ENCODE measurements around the gene GBE1.

The GBE1 gene

DNA sequence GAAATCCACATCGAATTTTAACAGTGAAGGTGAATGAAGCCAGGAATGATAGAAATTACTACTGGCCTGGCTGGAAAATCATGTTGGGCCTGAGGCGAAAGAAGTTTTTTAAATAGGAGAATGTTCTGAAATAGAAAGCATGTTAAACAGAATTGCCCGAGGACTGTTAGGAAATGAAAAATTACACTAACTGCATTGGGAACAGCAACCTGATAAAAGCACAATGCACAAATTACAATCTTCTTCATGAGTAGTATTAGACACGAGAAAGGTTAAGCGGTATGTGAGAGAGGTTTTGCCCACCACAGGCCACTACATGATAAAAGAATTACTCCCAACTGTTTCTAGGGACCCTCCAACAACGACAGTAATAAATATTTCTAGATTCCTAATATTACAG, 18.9 kb downstream of the GBE1 start:
- Mint-ChIP-seq H3K9me3 (no peaks in the 10 kb centered on the region), H3K36me3 (ENCODE audit: low read depth) (peaks cover 8% of the 10 kb centered on the region), H3K27me3 (ENCODE audit: low read depth) (no peaks in the 10 kb centered on the region), H3K27ac (no peak overlapping the region), H3K4me1 (ENCODE audit: low read depth) (peaks cover 3% of the 10 kb centered on the region), H3K4me3 (no peak overlapping the region)
- no peak for DNase-seq (ENCODE audit: low spot score)

DNA sequence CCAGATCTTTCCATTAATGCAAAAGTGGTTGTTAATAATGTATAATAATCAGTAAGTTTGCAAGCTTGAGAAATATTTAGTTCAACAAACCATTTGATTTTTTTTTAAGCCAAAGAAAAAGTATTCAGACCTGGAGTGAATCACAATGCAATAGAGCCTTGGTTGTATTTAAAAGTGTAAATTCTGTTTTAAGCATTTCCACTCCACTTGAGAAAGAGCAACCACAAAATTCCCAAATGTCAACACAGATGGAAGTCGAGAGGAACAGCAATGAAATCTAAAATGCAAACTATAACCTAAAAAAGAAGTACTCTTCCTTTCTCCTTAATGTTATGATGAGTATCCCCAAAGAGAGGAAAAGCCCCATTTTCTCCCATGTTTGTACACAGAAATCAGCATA, 20.2 kb downstream of the GBE1 start:
- Mint-ChIP-seq H3K9me3 (no peaks in the 10 kb centered on the region), H3K27ac (no peak overlapping the region), H3K27me3 (ENCODE audit: low read depth) (no peaks in the 10 kb centered on the region), H3K4me1 (ENCODE audit: low read depth) (peaks cover 3% of the 10 kb centered on the region), H3K4me3 (no peak overlapping the region), H3K36me3 (ENCODE audit: low read depth) (peaks cover 4% of the 10 kb centered on the region)
- no peak for DNase-seq (ENCODE audit: low spot score)

DNA sequence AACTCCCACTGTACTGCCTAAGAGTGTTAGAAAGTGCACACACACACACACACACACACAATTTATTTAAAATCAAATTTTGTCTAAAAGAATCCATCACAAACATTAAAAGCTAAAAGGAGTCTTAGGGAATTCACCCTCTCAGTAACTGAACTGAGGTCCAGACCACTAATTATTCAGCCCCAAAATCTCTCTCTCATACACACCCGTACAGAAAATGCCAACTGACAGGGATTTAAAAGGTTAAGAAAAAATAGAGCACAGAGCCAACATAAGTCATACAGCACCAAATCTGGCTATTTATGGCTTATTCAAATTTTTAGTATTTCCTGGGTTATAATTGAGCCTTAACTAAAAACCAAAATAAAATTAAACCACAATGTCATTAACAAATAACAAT, 20.7 kb downstream of the GBE1 start:
- Mint-ChIP-seq H3K27ac (no peak overlapping the region), H3K36me3 (ENCODE audit: low read depth) (peaks cover 4% of the 10 kb centered on the region), H3K9me3 (no peaks in the 10 kb centered on the region), H3K4me3 (no peak overlapping the region), H3K27me3 (ENCODE audit: low read depth) (no peaks in the 10 kb centered on the region), H3K4me1 (ENCODE audit: low read depth) (peaks cover 3% of the 10 kb centered on the region)
- no peak for DNase-seq (ENCODE audit: low spot score)

DNA sequence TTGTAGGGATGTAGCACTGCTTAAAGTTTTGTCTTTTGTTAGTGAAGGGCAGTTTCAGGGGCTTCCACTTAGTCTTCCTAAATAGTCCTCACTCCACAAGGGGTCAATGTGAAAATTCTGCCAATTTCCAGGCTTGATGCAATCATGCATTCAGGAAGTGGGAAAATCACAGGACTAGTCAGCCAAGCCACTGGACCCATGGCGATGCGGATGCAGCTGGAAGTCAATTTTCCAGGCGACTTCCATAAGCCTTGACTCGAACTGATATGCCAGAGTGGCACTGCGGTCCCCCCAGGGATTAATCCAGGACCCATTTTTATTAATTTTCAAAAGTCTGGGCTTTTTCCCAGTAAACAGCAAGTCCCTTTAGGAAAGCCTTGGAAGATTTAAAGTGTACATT, 26.1 kb downstream of the GBE1 start:
- Mint-ChIP-seq H3K4me3 (no peak overlapping the region), H3K4me1 (ENCODE audit: low read depth) (peaks cover 11% of the 10 kb centered on the region), H3K36me3 (ENCODE audit: low read depth) (peaks cover 3% of the 10 kb centered on the region), H3K9me3 (no peaks in the 10 kb centered on the region), H3K27ac (no peak overlapping the region), H3K27me3 (ENCODE audit: low read depth) (no peaks in the 10 kb centered on the region)
- no peak for DNase-seq (ENCODE audit: low spot score)

DNA sequence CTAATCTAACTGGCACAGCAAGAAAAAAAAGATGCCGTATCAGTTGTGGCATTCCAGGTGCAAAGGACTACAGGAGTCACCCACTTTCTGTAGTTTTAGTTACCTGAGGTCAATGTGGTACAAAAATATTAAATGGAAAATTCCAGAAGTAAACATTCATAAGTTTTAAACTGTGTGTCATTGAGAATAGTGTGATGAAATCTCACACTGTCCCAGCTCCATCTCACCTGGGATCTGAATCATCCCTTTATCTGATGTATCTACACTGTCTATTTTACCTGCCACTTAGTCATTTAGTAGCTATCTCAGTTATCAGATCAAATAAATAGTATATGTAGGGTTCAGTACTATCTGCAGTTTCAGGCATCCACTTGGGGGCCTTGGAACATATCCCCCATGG, 26.7 kb downstream of the GBE1 start:
- peaks cover 3% of the 10 kb centered on the region for H3K36me3 Mint-ChIP-seq (ENCODE audit: low read depth)
- no peak overlapping the region for H3K27ac Mint-ChIP-seq
- H3K4me3 Mint-ChIP-seq, result no peak overlapping the region
- no peak for DNase-seq (ENCODE audit: low spot score)
- peaks cover 11% of the 10 kb centered on the region for H3K4me1 Mint-ChIP-seq (ENCODE audit: low read depth)
- no peaks in the 10 kb centered on the region for H3K27me3 Mint-ChIP-seq (ENCODE audit: low read depth)
- no peaks in the 10 kb centered on the region for H3K9me3 Mint-ChIP-seq

DNA sequence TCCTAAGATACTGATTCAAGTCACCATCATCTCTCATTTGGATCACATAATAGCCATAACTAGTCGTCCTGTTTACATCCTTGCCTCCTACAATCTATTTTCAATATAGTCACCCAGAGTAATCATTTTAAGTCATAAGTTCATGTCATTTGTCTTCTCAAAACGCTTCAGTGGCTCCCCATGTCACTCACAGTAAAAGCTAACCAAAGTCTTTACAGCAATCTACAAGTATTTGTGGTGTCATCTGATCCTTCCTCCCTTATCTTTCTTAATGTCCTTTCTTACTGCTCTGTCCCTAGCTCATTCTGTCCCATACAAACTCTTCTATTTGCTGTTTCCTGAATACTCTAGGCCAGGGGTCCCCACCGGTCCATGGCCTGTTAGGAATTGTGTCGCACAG, 28.8 kb downstream of the GBE1 start:
- Mint-ChIP-seq H3K27me3 (ENCODE audit: low read depth) (no peaks in the 10 kb centered on the region), H3K4me1 (ENCODE audit: low read depth) (peaks cover 13% of the 10 kb centered on the region), H3K9me3 (no peaks in the 10 kb centered on the region), H3K4me3 (no peak overlapping the region), H3K27ac (no peak overlapping the region), H3K36me3 (ENCODE audit: low read depth) (no peaks in the 10 kb centered on the region)
- no peak for DNase-seq (ENCODE audit: low spot score)

DNA sequence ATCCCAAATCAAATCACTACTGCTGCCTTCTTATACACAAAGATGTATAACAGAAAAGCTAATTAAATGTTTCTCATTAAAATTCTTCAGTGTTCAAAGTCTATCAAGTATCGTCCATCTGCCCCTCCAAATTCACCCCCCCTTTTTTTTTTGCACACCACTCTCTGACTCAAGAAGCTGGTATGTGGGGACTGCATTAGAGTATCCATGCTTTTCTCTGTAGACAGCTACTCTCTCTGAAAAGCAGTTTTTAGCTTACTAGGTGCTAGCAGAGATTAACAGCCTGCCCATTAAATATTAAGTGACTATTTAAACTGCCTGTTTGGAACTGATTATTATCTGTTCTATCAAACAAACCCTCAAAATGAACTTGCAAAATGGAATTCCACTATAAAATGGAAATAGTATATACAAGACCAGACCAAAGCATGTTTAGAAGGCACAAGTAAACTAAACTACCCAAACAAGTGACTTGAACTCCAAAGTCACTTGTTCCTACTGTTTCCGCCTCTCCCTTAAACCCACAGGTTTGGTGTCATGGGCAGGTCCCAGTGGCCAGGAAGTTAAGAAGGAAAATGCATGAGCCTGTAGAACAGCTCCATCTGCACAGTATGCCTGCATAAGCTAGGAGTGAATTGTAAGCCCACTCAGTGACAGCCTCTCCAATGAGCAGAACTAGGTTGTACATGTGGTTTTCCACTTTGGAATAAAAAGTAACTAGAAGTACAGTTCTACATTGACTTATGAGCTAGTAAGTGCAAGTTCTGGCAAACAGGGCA, 32.5 kb downstream of the GBE1 start:
- H3K27ac Mint-ChIP-seq, result no peak overlapping the region
- H3K4me1 Mint-ChIP-seq (ENCODE audit: low read depth), result peaks cover 6% of the 10 kb centered on the region
- no peak for DNase-seq (ENCODE audit: low spot score)
- H3K4me3 Mint-ChIP-seq, result no peak overlapping the region
- no peaks in the 10 kb centered on the region for H3K36me3 Mint-ChIP-seq (ENCODE audit: low read depth)
- no peaks in the 10 kb centered on the region for H3K27me3 Mint-ChIP-seq (ENCODE audit: low read depth)
- H3K9me3 Mint-ChIP-seq, result no peaks in the 10 kb centered on the region

DNA sequence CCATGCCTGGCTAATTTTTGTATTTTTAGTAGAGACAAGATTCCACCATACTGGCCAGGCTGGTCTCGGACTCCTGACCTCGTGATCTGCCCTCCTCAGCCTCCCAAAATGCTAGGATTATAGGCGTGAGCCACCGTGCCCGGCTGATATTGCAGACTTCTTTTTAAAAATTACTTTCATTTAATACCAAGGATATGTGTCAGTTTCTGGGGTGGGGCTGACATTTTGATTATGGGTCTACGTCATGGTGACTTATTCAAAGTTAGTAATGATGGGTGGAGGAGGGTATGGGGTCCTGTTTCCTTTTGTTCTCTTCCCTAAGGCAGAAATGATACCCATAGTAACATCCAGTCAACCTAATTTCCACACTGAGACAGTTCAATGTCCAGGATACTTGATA, 34.7 kb downstream of the GBE1 start:
- H3K4me1 Mint-ChIP-seq (ENCODE audit: low read depth), result peaks cover 7% of the 10 kb centered on the region
- H3K4me3 Mint-ChIP-seq, result no peak overlapping the region
- DNase-seq (ENCODE audit: low spot score), result no peak
- H3K9me3 Mint-ChIP-seq, result no peaks in the 10 kb centered on the region
- no peaks in the 10 kb centered on the region for H3K27me3 Mint-ChIP-seq (ENCODE audit: low read depth)
- H3K36me3 Mint-ChIP-seq (ENCODE audit: low read depth), result peaks cover 2% of the 10 kb centered on the region
- H3K27ac Mint-ChIP-seq, result no peak overlapping the region

DNA sequence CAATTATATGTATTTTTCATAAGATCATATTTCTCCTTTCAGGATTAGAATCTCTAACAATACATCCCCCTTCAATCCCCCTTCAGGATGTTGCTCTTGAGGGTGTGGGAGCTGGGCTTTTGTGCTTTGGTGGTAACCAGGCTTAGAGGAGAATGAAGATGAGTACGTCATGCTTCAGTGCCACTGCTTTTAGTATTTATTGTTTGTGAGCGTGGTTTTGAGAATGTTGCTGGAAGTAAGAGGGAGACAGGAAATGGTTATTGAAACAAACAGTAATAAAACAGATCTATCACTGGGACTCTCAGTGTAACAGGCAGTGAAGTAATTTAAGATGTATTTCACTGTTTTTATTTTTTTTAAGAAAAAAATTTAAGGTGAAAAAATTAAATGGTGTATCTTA, 35.3 kb downstream of the GBE1 start:
- H3K4me1 Mint-ChIP-seq (ENCODE audit: low read depth), result peaks cover 7% of the 10 kb centered on the region
- peaks cover 2% of the 10 kb centered on the region for H3K36me3 Mint-ChIP-seq (ENCODE audit: low read depth)
- no peak overlapping the region for H3K27ac Mint-ChIP-seq
- DNase-seq (ENCODE audit: low spot score), result no peak
- H3K4me3 Mint-ChIP-seq, result no peak overlapping the region
- no peaks in the 10 kb centered on the region for H3K27me3 Mint-ChIP-seq (ENCODE audit: low read depth)
- H3K9me3 Mint-ChIP-seq, result no peaks in the 10 kb centered on the region

DNA sequence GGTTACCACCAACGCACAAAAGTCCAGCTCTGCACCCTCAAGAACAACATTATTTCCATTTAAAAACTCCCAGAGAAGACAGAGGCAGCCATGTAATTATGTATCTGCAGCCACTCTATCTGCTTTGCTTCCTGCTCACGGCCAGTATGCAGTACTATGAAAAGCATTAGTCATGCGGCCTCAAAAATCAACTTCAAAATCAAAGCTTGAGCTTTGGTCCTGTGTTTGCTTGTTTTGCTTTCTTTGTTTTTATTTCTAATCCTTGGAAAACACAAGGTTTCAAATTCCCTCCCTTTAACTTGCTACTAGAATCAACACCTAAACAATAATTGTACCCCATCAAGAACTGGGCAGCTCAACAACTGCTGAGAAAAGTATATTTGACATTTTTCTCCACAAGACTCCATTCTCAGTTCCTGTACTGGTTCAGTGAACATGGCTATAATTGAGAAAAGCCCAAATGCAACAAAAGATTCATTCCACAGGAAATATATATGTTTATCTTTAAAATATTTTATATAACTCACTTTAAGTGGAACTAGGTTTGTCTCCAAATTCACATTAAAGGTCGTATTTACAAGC, 37.6 kb downstream of the GBE1 start:
- no peak for DNase-seq (ENCODE audit: low spot score)
- H3K27ac Mint-ChIP-seq, result no peak overlapping the region

DNA sequence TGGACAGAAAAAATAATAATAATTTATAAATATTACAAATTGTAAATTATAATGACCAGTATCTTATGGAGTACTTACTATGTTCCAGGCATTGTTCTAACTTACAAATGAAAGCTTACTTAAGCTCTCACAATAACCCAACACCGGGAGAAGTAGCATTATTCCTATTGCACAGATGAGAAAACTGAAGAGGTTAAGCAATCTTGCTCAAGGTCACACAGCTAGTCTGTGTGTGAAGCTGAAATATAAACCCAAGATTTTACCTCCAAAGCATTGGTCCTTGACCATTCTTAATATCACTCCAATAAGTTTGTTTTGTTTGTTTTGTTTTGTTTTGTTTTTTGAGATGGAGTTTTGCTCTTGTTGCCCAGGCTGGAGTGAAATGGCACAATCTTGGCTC, 43.1 kb downstream of the GBE1 start:
- no peaks in the 10 kb centered on the region for H3K27me3 Mint-ChIP-seq (ENCODE audit: low read depth)
- H3K36me3 Mint-ChIP-seq (ENCODE audit: low read depth), result no peaks in the 10 kb centered on the region
- H3K9me3 Mint-ChIP-seq, result no peaks in the 10 kb centered on the region
- no peaks in the 10 kb centered on the region for H3K4me1 Mint-ChIP-seq (ENCODE audit: low read depth)
- DNase-seq (ENCODE audit: low spot score), result no peak
- H3K27ac Mint-ChIP-seq, result no peak overlapping the region
- no peak overlapping the region for H3K4me3 Mint-ChIP-seq

More for the DNA sequence above, 37.6 kb downstream of the GBE1 start:
- Mint-ChIP-seq H3K36me3 (ENCODE audit: low read depth) (peaks cover 2% of the 10 kb centered on the region), H3K4me1 (ENCODE audit: low read depth) (peaks cover 7% of the 10 kb centered on the region), H3K27me3 (ENCODE audit: low read depth) (no peaks in the 10 kb centered on the region), H3K4me3 (no peak overlapping the region), H3K9me3 (no peaks in the 10 kb centered on the region)

DNA sequence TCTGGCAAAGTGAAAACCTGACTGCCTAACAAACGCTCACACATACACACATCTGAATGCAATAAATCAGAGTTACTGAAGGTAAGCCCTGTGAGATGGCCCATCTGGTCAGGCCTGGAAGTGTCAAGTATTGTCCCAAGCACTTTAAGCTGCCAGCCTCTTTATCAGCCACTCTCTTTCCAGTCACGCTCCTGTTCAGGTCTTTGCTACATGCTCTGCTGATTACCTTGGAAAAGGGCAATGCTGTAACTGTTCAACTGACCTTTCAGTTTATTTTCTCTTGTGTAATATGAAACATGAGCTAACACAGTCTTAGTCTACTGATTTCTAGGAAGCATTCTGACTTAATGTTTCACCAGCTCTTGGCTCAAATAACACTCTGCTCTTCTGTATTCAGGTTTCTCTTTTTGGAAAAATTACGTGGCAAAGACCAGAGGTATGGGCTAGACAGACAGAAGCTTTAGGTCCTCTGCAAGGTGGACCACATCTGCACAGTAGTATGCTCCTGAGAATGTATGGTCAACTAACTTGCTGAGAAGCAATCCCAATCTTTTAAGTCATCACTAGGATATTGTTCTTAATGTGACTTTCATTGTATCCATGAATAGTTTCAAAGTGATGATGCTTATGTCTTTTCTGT, 44.5 kb downstream of the GBE1 start:
- no peaks in the 10 kb centered on the region for H3K4me1 Mint-ChIP-seq (ENCODE audit: low read depth)
- no peak for DNase-seq (ENCODE audit: low spot score)
- H3K36me3 Mint-ChIP-seq (ENCODE audit: low read depth), result no peaks in the 10 kb centered on the region
- no peak overlapping the region for H3K27ac Mint-ChIP-seq
- H3K27me3 Mint-ChIP-seq (ENCODE audit: low read depth), result no peaks in the 10 kb centered on the region
- no peak overlapping the region for H3K4me3 Mint-ChIP-seq
- no peaks in the 10 kb centered on the region for H3K9me3 Mint-ChIP-seq

DNA sequence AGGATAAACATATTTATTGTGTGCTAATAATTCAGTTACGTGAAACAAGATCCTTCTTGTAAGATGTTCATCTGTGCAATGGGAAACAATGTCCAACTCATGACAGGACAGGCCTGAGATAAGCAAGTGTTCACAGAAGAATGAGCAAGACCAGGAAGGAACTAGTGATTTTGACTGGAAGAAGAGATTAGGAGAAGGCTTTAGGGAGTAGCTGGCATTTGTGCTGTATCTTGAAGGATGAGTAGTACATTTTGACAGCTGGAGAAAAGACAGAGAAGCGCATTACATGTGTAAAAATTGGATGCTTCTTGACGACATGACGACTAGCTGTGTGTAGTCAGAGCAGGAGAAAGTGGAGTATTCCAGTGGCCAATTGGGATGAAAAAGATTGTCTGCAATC, 48.4 kb downstream of the GBE1 start:
- H3K27ac Mint-ChIP-seq, result no peak overlapping the region
- H3K9me3 Mint-ChIP-seq, result no peaks in the 10 kb centered on the region
- no peak overlapping the region for H3K4me3 Mint-ChIP-seq
- no peaks in the 10 kb centered on the region for H3K27me3 Mint-ChIP-seq (ENCODE audit: low read depth)
- H3K4me1 Mint-ChIP-seq (ENCODE audit: low read depth), result no peaks in the 10 kb centered on the region
- no peak for DNase-seq (ENCODE audit: low spot score)
- H3K36me3 Mint-ChIP-seq (ENCODE audit: low read depth), result no peaks in the 10 kb centered on the region

DNA sequence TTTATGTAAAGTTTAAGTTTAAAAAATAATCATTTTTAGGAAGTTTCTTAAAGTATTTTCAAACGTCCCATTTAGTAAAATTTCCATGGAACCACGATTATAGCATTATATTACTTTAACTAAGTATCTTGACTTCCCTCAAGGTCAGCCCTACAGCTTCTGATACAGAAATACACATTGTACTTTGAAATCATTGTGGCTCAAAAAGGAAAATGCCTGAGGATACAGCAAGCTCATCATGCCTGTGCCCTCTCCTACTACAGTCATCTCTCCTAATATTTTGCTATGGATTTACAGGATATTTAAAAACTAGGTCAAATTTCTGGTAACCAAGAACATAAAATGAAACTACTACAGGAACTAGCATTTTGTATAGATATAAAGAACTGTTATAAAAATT, 51.8 kb downstream of the GBE1 start:
- Mint-ChIP-seq H3K4me3 (no peak overlapping the region), H3K9me3 (no peaks in the 10 kb centered on the region), H3K4me1 (ENCODE audit: low read depth) (no peaks in the 10 kb centered on the region), H3K27ac (no peak overlapping the region), H3K36me3 (ENCODE audit: low read depth) (no peaks in the 10 kb centered on the region), H3K27me3 (ENCODE audit: low read depth) (no peaks in the 10 kb centered on the region)
- no peak for DNase-seq (ENCODE audit: low spot score)
